Activated CD8-positive, alpha-beta memory T cell treated with anti-CD3 and anti-CD28 coated beads, Interleukin-2, amount 10 ng/mL, durations not matched to agents 7 days and 5 days (primary cell): ENCODE results near the gene KIF26B. TPM values are rescaled to one million over a fixed set of nuclear protein-coding genes. Genes with fewer than 3 reads are reported as not detected.
"Not testable (repeated sequence)": the region's sequence is repeated elsewhere in the genome, so short reads cannot be mapped to it uniquely, and the experiment has no call there.

Experiments used
- ATAC-seq: fragments of 150-1000 bp; cut with Tn5 transposase; one replicate; pipeline ENCODE4 v1.10.0; 2021; ENCODE audit warnings: moderate library complexity
- CTCF ChIA-PET: fragments of 350-600 bp; sonication (Branson Sonifier 250); formaldehyde crosslinking; loops from one replicate; lab custom pipeline; 2021; ENCODE audit warnings: antibody characterized with exemption; lab: Charles Lee
- DNase-seq: peaks from one replicate; pipeline ENCODE4 v3.0.0-alpha.2; 2020
- H3K27ac Mint-ChIP-seq: one replicate; pipeline ENCODE4 v1.8.0; 2021; ENCODE audit warnings: mild to moderate bottlenecking, mixed read lengths
- H3K27me3 Mint-ChIP-seq: one replicate; pipeline ENCODE4 v1.8.0; 2021; ENCODE audit warnings: mixed read lengths
- H3K36me3 Mint-ChIP-seq: one replicate; pipeline ENCODE4 v1.8.0; 2021; ENCODE audit warnings: mild to moderate bottlenecking, mixed read lengths
- H3K4me1 Mint-ChIP-seq: one replicate; pipeline ENCODE4 v1.8.0; 2021; ENCODE audit warnings: mixed read lengths
- H3K4me3 Mint-ChIP-seq: one replicate; pipeline ENCODE4 v1.8.0; 2021; ENCODE audit warnings: mild to moderate bottlenecking, moderate library complexity, mixed read lengths
- H3K9me3 Mint-ChIP-seq: one replicate; pipeline ENCODE4 v1.8.0; 2022; ENCODE audit warnings: low read depth, mixed read lengths
- total RNA-seq, 2 experiments: library from RNA; stranded (reverse); gene quantifications; one replicate each; pipeline ENCODE4 v1.2.3, GENCODE V29; 2021

Gene KIF26B
- total RNA-seq, 2 experiments from 2014 or later: 0.28 TPM; not detected in 1

- CTCF ChIA-PET: no interaction called here
Measured at GRCh38 chr1:245306628-245307410, 152.0 kb downstream of the KIF26B start.

GRCh38 chr1:245310571-245311531 is 156.1 kb downstream of the KIF26B start:
- Mint-ChIP-seq H3K36me3 (no peaks in the 10 kb centered on the region), H3K27me3 (peaks cover 6% of the 10 kb centered on the region), H3K4me3 (peak overlapping the region; percentile 34), H3K9me3 (no peaks in the 10 kb centered on the region), H3K27ac (no peak overlapping the region), H3K4me1 (peaks cover 9% of the 10 kb centered on the region)
- no peak for ATAC-seq
- CTCF ChIA-PET: interaction anchor here (1.1 to 1.4 kb wide), 3 partner anchors 9 to 158 kb away, joined by 3 to 6 read pairs (median 3); no protein-coding TSS in a partner anchor
- no peak for DNase-seq

More at GRCh38 chr1:245306628-245307410, 152.0 kb downstream of the KIF26B start:
- Mint-ChIP-seq H3K9me3 (no peaks in the 10 kb centered on the region), H3K27ac (no peak overlapping the region), H3K27me3 (peaks cover 6% of the 10 kb centered on the region), H3K4me1 (peaks cover 9% of the 10 kb centered on the region), H3K36me3 (no peaks in the 10 kb centered on the region), H3K4me3 (no peak overlapping the region)
- no peak for DNase-seq
- ATAC-seq: no peak

GRCh38 chr1:245311887-245312536 is 157.2 kb downstream of the KIF26B start:
- no peak overlapping the region for H3K4me3 Mint-ChIP-seq
- H3K36me3 Mint-ChIP-seq: no peaks in the 10 kb centered on the region
- no peaks in the 10 kb centered on the region for H3K9me3 Mint-ChIP-seq
- H3K4me1 Mint-ChIP-seq: peaks cover 9% of the 10 kb centered on the region
- no peak overlapping the region for H3K27ac Mint-ChIP-seq
- CTCF ChIA-PET: interaction anchor here (1.4 kb wide), 1 partner anchor 159 kb away, joined by 6 read pairs; no protein-coding TSS in a partner anchor
- peaks cover 6% of the 10 kb centered on the region for H3K27me3 Mint-ChIP-seq
- DNase-seq: no peak
- no peak for ATAC-seq

- Mint-ChIP-seq H3K4me3 (no peak overlapping the region), H3K27ac (no peak overlapping the region), H3K9me3 (no peaks in the 10 kb centered on the region), H3K4me1 (peaks cover 9% of the 10 kb centered on the region), H3K27me3 (peaks cover 6% of the 10 kb centered on the region), H3K36me3 (no peaks in the 10 kb centered on the region)
- DNase-seq (no peak), ATAC-seq (no peak)
- CTCF ChIA-PET: no interaction called here
Measured at GRCh38 chr1:245313576-245313975, 158.8 kb downstream of the KIF26B start.

- Mint-ChIP-seq H3K27ac (no peak overlapping the region), H3K36me3 (no peaks in the 10 kb centered on the region), H3K9me3 (no peaks in the 10 kb centered on the region), H3K4me3 (no peak overlapping the region), H3K27me3 (no peaks in the 10 kb centered on the region), H3K4me1 (no peaks in the 10 kb centered on the region)
- no peak for DNase-seq
- no peak for ATAC-seq
- CTCF ChIA-PET: no interaction called here
Measured at GRCh38 chr1:245316784-245317183, 162.0 kb downstream of the KIF26B start.

GRCh38 chr1:245317217-245317616 is 162.4 kb downstream of the KIF26B start:
- DNase-seq (no peak), ATAC-seq (no peak)
- no peak overlapping the region for H3K4me3 Mint-ChIP-seq
- no peaks in the 10 kb centered on the region for H3K9me3 Mint-ChIP-seq
- H3K36me3 Mint-ChIP-seq: no peaks in the 10 kb centered on the region
- H3K4me1 Mint-ChIP-seq: no peaks in the 10 kb centered on the region
- H3K27ac Mint-ChIP-seq: no peak overlapping the region
- no peaks in the 10 kb centered on the region for H3K27me3 Mint-ChIP-seq
- CTCF ChIA-PET: no interaction called here

- DNase-seq: no peak
- CTCF ChIA-PET: interaction anchor here (1.2 kb wide), 1 partner anchor 8 kb away, joined by 3 read pairs; no protein-coding TSS in a partner anchor
- no peak overlapping the region for H3K4me3 Mint-ChIP-seq
- no peaks in the 10 kb centered on the region for H3K36me3 Mint-ChIP-seq
- no peak overlapping the region for H3K27ac Mint-ChIP-seq
- ATAC-seq: no peak
- H3K27me3 Mint-ChIP-seq: peaks cover 3% of the 10 kb centered on the region
- no peaks in the 10 kb centered on the region for H3K9me3 Mint-ChIP-seq
- no peaks in the 10 kb centered on the region for H3K4me1 Mint-ChIP-seq
Measured at GRCh38 chr1:245319094-245319493, 164.3 kb downstream of the KIF26B start.

- no peak for DNase-seq
- Mint-ChIP-seq H3K4me1 (no peaks in the 10 kb centered on the region), H3K27me3 (peaks cover 3% of the 10 kb centered on the region), H3K4me3 (no peak overlapping the region), H3K27ac (no peak overlapping the region), H3K36me3 (no peaks in the 10 kb centered on the region), H3K9me3 (no peaks in the 10 kb centered on the region)
- ATAC-seq: no peak
- CTCF ChIA-PET: no interaction called here
Measured at GRCh38 chr1:245322673-245323072, 167.9 kb downstream of the KIF26B start.

- H3K4me3 Mint-ChIP-seq, ATAC-seq, H3K9me3 Mint-ChIP-seq: not testable (repeated sequence)
Measured at GRCh38 chr1:245323765-245324164, 169.0 kb downstream of the KIF26B start.

GRCh38 chr1:245325922-245326795 is 171.4 kb downstream of the KIF26B start:
- Mint-ChIP-seq H3K4me1 (no peaks in the 10 kb centered on the region), H3K9me3 (no peaks in the 10 kb centered on the region), H3K4me3 (no peak overlapping the region), H3K27ac (no peak overlapping the region), H3K27me3 (peaks cover 3% of the 10 kb centered on the region), H3K36me3 (no peaks in the 10 kb centered on the region)
- DNase-seq (no peak), ATAC-seq (no peak)
- CTCF ChIA-PET: no interaction called here

More at GRCh38 chr1:245323765-245324164, 169.0 kb downstream of the KIF26B start:
- DNase-seq, H3K27me3 Mint-ChIP-seq, H3K36me3 Mint-ChIP-seq, CTCF ChIA-PET, H3K4me1 Mint-ChIP-seq, H3K27ac Mint-ChIP-seq: not testable (repeated sequence)

- ATAC-seq: no peak
- CTCF ChIA-PET: no interaction called here
- Mint-ChIP-seq H3K27me3 (peaks cover 2% of the 10 kb centered on the region), H3K4me3 (no peak overlapping the region), H3K4me1 (peaks cover under 1% of the 10 kb centered on the region), H3K27ac (no peak overlapping the region), H3K9me3 (no peaks in the 10 kb centered on the region), H3K36me3 (no peaks in the 10 kb centered on the region)
- DNase-seq: no peak
Measured at GRCh38 chr1:245327360-245327759, 172.6 kb downstream of the KIF26B start.

GRCh38 chr1:245327842-245328241 is 173.1 kb downstream of the KIF26B start:
- CTCF ChIA-PET: no interaction called here
- peaks cover 5% of the 10 kb centered on the region for H3K4me1 Mint-ChIP-seq
- DNase-seq (no peak), ATAC-seq (no peak)
- no peaks in the 10 kb centered on the region for H3K36me3 Mint-ChIP-seq
- H3K9me3 Mint-ChIP-seq: no peaks in the 10 kb centered on the region
- H3K27ac Mint-ChIP-seq: no peak overlapping the region
- H3K27me3 Mint-ChIP-seq: no peaks in the 10 kb centered on the region
- no peak overlapping the region for H3K4me3 Mint-ChIP-seq
